ENCODE measurements around the gene TAF6L. TPM values are rescaled to one million over a fixed set of nuclear protein-coding genes. Genes with fewer than 3 reads are reported as not detected.
"Not testable (repeated sequence)": the region's sequence is repeated elsewhere in the genome, so short reads cannot be mapped to it uniquely, and the experiment has no call there.

The TAF6L gene
- total RNA-seq, 1 donor from 2014 or later: 20.2 TPM

- Mint-ChIP-seq H3K27me3 (no peaks in the 10 kb centered on the region), H3K36me3 (ENCODE audit: low read depth) (peaks cover 49% of the 10 kb centered on the region)
Measured at GRCh38 chr11:62804310-62805075, 33.3 kb downstream of the TAF6L start.

GRCh38 chr11:62805076-62805892, 34.1 kb downstream of the TAF6L start, which contains the start of gene NXF1:
TSS of gene NXF1 (minus strand) at chr11:62805440. CDS start at chr11:62805356, 84 bp downstream.
- H3K27ac Mint-ChIP-seq: peak within 1 kb of the TSS; percentile 95
- intact Hi-C loops (cut with micrococcal nuclease): loop anchor here (1.0 to 2.0 kb wide), 7 partner anchors 19 to 76 kb away; partner anchors contain the start of genes SLC3A2, TAF6L, TTC9C and WDR74
- no peaks in the 10 kb centered on the region for H3K9me3 Mint-ChIP-seq

More at GRCh38 chr11:62804310-62805075, 33.3 kb downstream of the TAF6L start:
- no peaks in the 10 kb centered on the region for H3K9me3 Mint-ChIP-seq
- peak overlapping the region; percentile 95 for H3K27ac Mint-ChIP-seq
- H3K4me3 Mint-ChIP-seq: peak overlapping the region; percentile 100
- intact Hi-C loops (cut with micrococcal nuclease): loop anchor here (1.0 to 2.0 kb wide), 8 partner anchors 12 to 76 kb away; partner anchors contain the start of genes SLC3A2, TAF6L, TMEM223 and TTC9C
- DNase-seq: no peak
- H3K4me1 Mint-ChIP-seq: peaks cover 30% of the 10 kb centered on the region

GRCh38 chr11:62805961-62806441, 34.8 kb downstream of the TAF6L start:
- peak overlapping the region; percentile 100 for H3K4me3 Mint-ChIP-seq
- no peaks in the 10 kb centered on the region for H3K27me3 Mint-ChIP-seq
- peak; percentile 71 for DNase-seq
- peaks cover 38% of the 10 kb centered on the region for H3K36me3 Mint-ChIP-seq (ENCODE audit: low read depth)
- peaks cover 30% of the 10 kb centered on the region for H3K4me1 Mint-ChIP-seq
- H3K27ac Mint-ChIP-seq: peak overlapping the region; percentile 95
- no peaks in the 10 kb centered on the region for H3K9me3 Mint-ChIP-seq
- intact Hi-C loops (cut with micrococcal nuclease): loop anchor here (1.0 to 2.0 kb wide), 7 partner anchors 20 to 77 kb away; partner anchors contain the start of genes SLC3A2, TAF6L, TTC9C and WDR74

More at GRCh38 chr11:62805076-62805892, 34.1 kb downstream of the TAF6L start, which contains the start of gene NXF1:
- peaks cover 30% of the 10 kb centered on the region for H3K4me1 Mint-ChIP-seq
- H3K27me3 Mint-ChIP-seq: no peaks in the 10 kb centered on the region
- H3K4me3 Mint-ChIP-seq: peak within 1 kb of the TSS; percentile 100
- peaks cover 43% of the 10 kb centered on the region for H3K36me3 Mint-ChIP-seq (ENCODE audit: low read depth)
- peak; percentile 99 for DNase-seq

- Mint-ChIP-seq H3K4me3 (peak overlapping the region; percentile 100), H3K27ac (peak overlapping the region; percentile 76), H3K27me3 (no peaks in the 10 kb centered on the region), H3K36me3 (ENCODE audit: low read depth) (peaks cover 32% of the 10 kb centered on the region), H3K4me1 (peaks cover 28% of the 10 kb centered on the region), H3K9me3 (no peaks in the 10 kb centered on the region)
- intact Hi-C loops (cut with micrococcal nuclease): no loop called here
- DNase-seq: no peak
Measured at GRCh38 chr11:62806611-62807121, 35.5 kb downstream of the TAF6L start.

GRCh38 chr11:62810748-62811147, 39.6 kb downstream of the TAF6L start:
- Mint-ChIP-seq H3K4me3 (no peak overlapping the region), H3K9me3 (no peaks in the 10 kb centered on the region), H3K27me3 (no peaks in the 10 kb centered on the region), H3K36me3 (ENCODE audit: low read depth) (peaks cover 9% of the 10 kb centered on the region), H3K27ac (no peak overlapping the region), H3K4me1 (peaks cover 6% of the 10 kb centered on the region)
- DNase-seq: no peak
- intact Hi-C loops (cut with micrococcal nuclease): no loop called here

GRCh38 chr11:62811659-62812058, 40.5 kb downstream of the TAF6L start:
- no peaks in the 10 kb centered on the region for H3K27me3 Mint-ChIP-seq
- H3K4me3 Mint-ChIP-seq: no peak overlapping the region
- no peaks in the 10 kb centered on the region for H3K9me3 Mint-ChIP-seq
- H3K36me3 Mint-ChIP-seq (ENCODE audit: low read depth): peaks cover 11% of the 10 kb centered on the region
- DNase-seq: no peak
- no peak overlapping the region for H3K27ac Mint-ChIP-seq
- intact Hi-C loops (cut with micrococcal nuclease): no loop called here
- peaks cover 2% of the 10 kb centered on the region for H3K4me1 Mint-ChIP-seq

- intact Hi-C loops (cut with micrococcal nuclease): no loop called here
- no peaks in the 10 kb centered on the region for H3K9me3 Mint-ChIP-seq
- no peaks in the 10 kb centered on the region for H3K27me3 Mint-ChIP-seq
- no peak overlapping the region for H3K27ac Mint-ChIP-seq
- no peak overlapping the region for H3K4me3 Mint-ChIP-seq
- peaks cover 23% of the 10 kb centered on the region for H3K36me3 Mint-ChIP-seq (ENCODE audit: low read depth)
- H3K4me1 Mint-ChIP-seq: peaks cover 2% of the 10 kb centered on the region
- no peak for DNase-seq
Measured at GRCh38 chr11:62816557-62816956, 45.4 kb downstream of the TAF6L start.

GRCh38 chr11:62817129-62817528, 45.9 kb downstream of the TAF6L start:
- Mint-ChIP-seq H3K27ac (no peak overlapping the region), H3K9me3 (no peaks in the 10 kb centered on the region), H3K4me1 (peaks cover 2% of the 10 kb centered on the region), H3K4me3 (no peak overlapping the region), H3K36me3 (ENCODE audit: low read depth) (peaks cover 23% of the 10 kb centered on the region), H3K27me3 (no peaks in the 10 kb centered on the region)
- intact Hi-C loops (cut with micrococcal nuclease): no loop called here
- DNase-seq: no peak

GRCh38 chr11:62823677-62824076, 52.5 kb downstream of the TAF6L start:
- Mint-ChIP-seq H3K27me3 (no peaks in the 10 kb centered on the region), H3K9me3 (no peaks in the 10 kb centered on the region), H3K4me1 (no peaks in the 10 kb centered on the region), H3K27ac (no peak overlapping the region), H3K36me3 (ENCODE audit: low read depth) (peaks cover 49% of the 10 kb centered on the region), H3K4me3 (no peak overlapping the region)
- intact Hi-C loops (cut with micrococcal nuclease): no loop called here
- DNase-seq: no peak

- H3K27me3 Mint-ChIP-seq; H3K9me3 Mint-ChIP-seq; H3K4me3 Mint-ChIP-seq; DNase-seq; H3K27ac Mint-ChIP-seq; intact Hi-C loops (cut with micrococcal nuclease): not testable (repeated sequence)
- Mint-ChIP-seq H3K36me3 (ENCODE audit: low read depth) (peaks cover 40% of the 10 kb centered on the region), H3K4me1 (peaks cover 21% of the 10 kb centered on the region)
Measured at GRCh38 chr11:62828130-62828529, 56.9 kb downstream of the TAF6L start.

- peak overlapping the region; percentile 89 for H3K4me3 Mint-ChIP-seq
- intact Hi-C loops (cut with micrococcal nuclease): loop anchor here (1.0 to 5.0 kb wide), 2 partner anchors 26 to 239 kb away; partner anchors contain the start of genes NXF1 and TUT1
Measured at GRCh38 chr11:62830904-62831519, 59.8 kb downstream of the TAF6L start.

GRCh38 chr11:62831520-62832335, 60.5 kb downstream of the TAF6L start, which contains the start of gene STX5:
TSS of gene STX5 (minus strand) at chr11:62832051. CDS start at chr11:62831243, 808 bp downstream.
- intact Hi-C loops (cut with micrococcal nuclease): loop anchor here (1.0 to 5.0 kb wide), 7 partner anchors 10 to 239 kb away; partner anchors contain the start of genes NXF1, TAF6L, TMEM179B and TMEM223
- no peaks in the 10 kb centered on the region for H3K27me3 Mint-ChIP-seq
- peak within 1 kb of the TSS; percentile 97 for H3K27ac Mint-ChIP-seq
- peak; percentile 100 for DNase-seq
- H3K9me3 Mint-ChIP-seq: no peaks in the 10 kb centered on the region
- peaks cover 38% of the 10 kb centered on the region for H3K4me1 Mint-ChIP-seq
- peak within 1 kb of the TSS; percentile 89 for H3K4me3 Mint-ChIP-seq
- H3K36me3 Mint-ChIP-seq (ENCODE audit: low read depth): peaks cover 44% of the 10 kb centered on the region

More at GRCh38 chr11:62830904-62831519, 59.8 kb downstream of the TAF6L start:
- DNase-seq: no peak
- peak overlapping the region; percentile 97 for H3K27ac Mint-ChIP-seq
- H3K27me3 Mint-ChIP-seq: no peaks in the 10 kb centered on the region
- peaks cover 39% of the 10 kb centered on the region for H3K36me3 Mint-ChIP-seq (ENCODE audit: low read depth)
- H3K4me1 Mint-ChIP-seq: peaks cover 34% of the 10 kb centered on the region
- no peaks in the 10 kb centered on the region for H3K9me3 Mint-ChIP-seq
